Skeletal muscle tissue (tissue), 4 donors: Measurements from ENCODE around the gene GGTLC3. TPM values are rescaled to one million over a fixed set of nuclear protein-coding genes. Genes with fewer than 3 reads are reported as not detected.
"Not testable (repeated sequence)": the region's sequence is repeated elsewhere in the genome, so short reads cannot be mapped to it uniquely, and the experiment has no call there.

ENCODE experiments used
- H3K27ac ChIP-seq: one replicate; pipeline ENCODE4 v1.7.0; 2013; ENCODE audit warnings: mild to moderate bottlenecking, low read depth, low read length, inconsistent platforms
- H3K27me3 ChIP-seq, 3 donors: one replicate each; pipeline ENCODE4 v1.7.0; 2013; ENCODE audit warnings: low read length in 3 of 3; ENCODE audit not compliant: control insufficient read depth in 3 of 3, insufficient read depth in 3 of 3
- H3K36me3 ChIP-seq, 3 donors: one replicate each; pipeline ENCODE4 v1.7.0; 2013; ENCODE audit warnings: low read length in 3 of 3; ENCODE audit not compliant: control insufficient read depth in 3 of 3, insufficient read depth in 3 of 3
- H3K4me1 ChIP-seq, 3 donors: one replicate each; pipeline ENCODE4 v1.7.0; 2013; ENCODE audit warnings: low read length in 3 of 3, mild to moderate bottlenecking in 3 of 3; ENCODE audit not compliant: control insufficient read depth in 3 of 3, insufficient read depth in 3 of 3
- H3K4me3 ChIP-seq, 3 donors: one replicate each; pipeline ENCODE4 v1.7.0; 2013; ENCODE audit warnings: low read length in 3 of 3
- H3K9ac ChIP-seq, 3 donors: one replicate each; pipeline ENCODE4 v1.7.0; 2013; ENCODE audit warnings: low read length in 3 of 3, mild to moderate bottlenecking in 3 of 3, moderate library complexity in 2 of 3, low read depth in 1 of 3
- H3K9me3 ChIP-seq, 3 donors: one replicate each; pipeline ENCODE4 v1.7.0; 2013; ENCODE audit warnings: low read length in 3 of 3; ENCODE audit not compliant: control insufficient read depth in 3 of 3
- total RNA-seq: library from RNA; depleted of rRNA; stranded (reverse); fragments of >200 nt; gene quantifications from one replicate; pipeline ENCODE4 v1.2.3, GENCODE V29; 2014
- donor health status: Osteomylitis.

Gene GGTLC3
- not detected for total RNA-seq

GRCh38 chr22:18518061-18518460 is at the start of gene GGTLC3:
Gene GGTLC3, minus strand, starts transcription at chr22:18518161. Its CDS starts 264 bp downstream, at chr22:18517897.
- not testable (repeated sequence) for H3K27ac ChIP-seq, H3K9ac ChIP-seq, H3K27me3 ChIP-seq, H3K36me3 ChIP-seq, H3K9me3 ChIP-seq, H3K4me3 ChIP-seq, H3K4me1 ChIP-seq

- not testable (repeated sequence) for H3K27ac ChIP-seq, H3K4me3 ChIP-seq, H3K9me3 ChIP-seq, H3K36me3 ChIP-seq, H3K4me1 ChIP-seq, H3K9ac ChIP-seq, H3K27me3 ChIP-seq
These were observed 42.4 kb upstream of the GGTLC3 start for GRCh38 chr22:18560099-18560974.

- H3K4me1 ChIP-seq, H3K4me3 ChIP-seq, H3K27me3 ChIP-seq: not testable (repeated sequence)
These were observed 41.0 kb upstream of the GGTLC3 start for GRCh38 chr22:18558939-18559338.

GRCh38 chr22:18558516-18558915 is 40.6 kb upstream of the GGTLC3 start:
- H3K27me3 ChIP-seq, H3K9ac ChIP-seq: not testable (repeated sequence)

More at GRCh38 chr22:18558939-18559338, 41.0 kb upstream of the GGTLC3 start:
- not testable (repeated sequence) for H3K9ac ChIP-seq, H3K36me3 ChIP-seq, H3K27ac ChIP-seq, H3K9me3 ChIP-seq

GRCh38 chr22:18554280-18555256 is 36.6 kb upstream of the GGTLC3 start:
- H3K36me3 ChIP-seq, H3K4me1 ChIP-seq, H3K27ac ChIP-seq: not testable (repeated sequence)

More at GRCh38 chr22:18558516-18558915, 40.6 kb upstream of the GGTLC3 start:
- H3K9me3 ChIP-seq, H3K36me3 ChIP-seq, H3K27ac ChIP-seq, H3K4me1 ChIP-seq, H3K4me3 ChIP-seq: not testable (repeated sequence)

GRCh38 chr22:18552839-18553597 is 35.1 kb upstream of the GGTLC3 start:
- H3K4me1 ChIP-seq, H3K27me3 ChIP-seq, H3K9ac ChIP-seq, H3K9me3 ChIP-seq, H3K27ac ChIP-seq, H3K36me3 ChIP-seq, H3K4me3 ChIP-seq: not testable (repeated sequence)

More at GRCh38 chr22:18554280-18555256, 36.6 kb upstream of the GGTLC3 start:
- not testable (repeated sequence) for H3K9me3 ChIP-seq, H3K4me3 ChIP-seq, H3K9ac ChIP-seq, H3K27me3 ChIP-seq

- not testable (repeated sequence) for H3K4me3 ChIP-seq, H3K27me3 ChIP-seq, H3K27ac ChIP-seq, H3K9ac ChIP-seq, H3K9me3 ChIP-seq, H3K4me1 ChIP-seq, H3K36me3 ChIP-seq
These were observed 33.1 kb upstream of the GGTLC3 start for GRCh38 chr22:18551046-18551445.

- not testable (repeated sequence) for H3K9me3 ChIP-seq, H3K4me3 ChIP-seq, H3K27ac ChIP-seq, H3K4me1 ChIP-seq, H3K36me3 ChIP-seq, H3K9ac ChIP-seq, H3K27me3 ChIP-seq
These were observed 31.7 kb upstream of the GGTLC3 start for GRCh38 chr22:18549458-18550179.

- H3K4me3 ChIP-seq, H3K27ac ChIP-seq, H3K9me3 ChIP-seq, H3K9ac ChIP-seq, H3K36me3 ChIP-seq, H3K27me3 ChIP-seq, H3K4me1 ChIP-seq: not testable (repeated sequence)
These were observed 26.7 kb upstream of the GGTLC3 start for GRCh38 chr22:18544615-18545014.
